Upper lobe of left lung (tissue), 6 donors: Measurements from ENCODE around the gene GLB1L3. TPM values are rescaled to one million over a fixed set of nuclear protein-coding genes. Genes with fewer than 3 reads are reported as not detected.
A peak's percentile ranks its signal among the peaks of the same experiment; 100 is the strongest.

ENCODE experiments used
- ATAC-seq, 2 donors: fragments of 200-7000 bp; cut with Tn5 transposase; one replicate each; pipeline ENCODE4 v1.9.1; 2022; ENCODE audit warnings: mild to moderate bottlenecking in 2 of 2, moderate library complexity in 2 of 2; ENCODE audit not compliant: low FRiP score in 2 of 2
- DNase-seq, 2 donors: peaks; one replicate each; pipeline ENCODE4 v3.0.0-alpha.2; 2019 to 2020
- H3K27ac ChIP-seq, 4 donors: fragments of 200-600 bp; sonication (generic); one replicate each; pipeline ENCODE4 v1.5.1; 2016 to 2019
- H3K27me3 ChIP-seq, 4 donors: fragments of 200-600 bp; sonication (generic); one replicate each; pipeline ENCODE4 v1.5.1; 2017 to 2019
- H3K36me3 ChIP-seq, 4 donors: fragments of 200-600 bp; sonication (generic); one replicate each; pipeline ENCODE4 v1.5.1; 2016 to 2019
- H3K4me1 ChIP-seq, 4 donors: fragments of 200-600 bp; sonication (generic); one replicate each; pipeline ENCODE4 v1.5.1; 2018 to 2019
- H3K4me3 ChIP-seq, 4 donors: fragments of 200-600 bp; sonication (generic); one replicate each; pipeline ENCODE4 v1.5.1; 2017 to 2019; ENCODE audit warnings: mild to moderate bottlenecking in 2 of 4, moderate library complexity in 1 of 4
- H3K9me3 ChIP-seq, 4 donors: fragments of 200-600 bp; sonication (generic); one replicate each; pipeline ENCODE4 v1.5.1; 2018 to 2019
- CTCF ChIP-seq, 6 experiments: fragments of 450-650 bp in 4 of 6; fragments of 200-600 bp in 2 of 6; sonication (generic) in 2 of 6; IDR thresholded peaks; one replicate each; pipeline ENCODE4 v1.5.1; 2016 to 2019; ENCODE audit warnings: antibody characterized with exemption in 6 of 6
- EP300 ChIP-seq, 4 donors: sonication (generic); formaldehyde crosslinking; IDR thresholded peaks; one replicate each; pipeline ENCODE4 v1.5.1; 2017; ENCODE audit warnings: antibody characterized with exemption in 4 of 4, control low read depth in 2 of 4
- POLR2A ChIP-seq, 4 donors: fragments of 450-650 bp; IDR thresholded peaks; one replicate each; pipeline ENCODE4 v1.5.1; 2016 to 2017; ENCODE audit warnings: antibody characterized with exemption in 4 of 4, mild to moderate bottlenecking in 2 of 4
- POLR2AphosphoS5 ChIP-seq, 2 donors: sonication (generic); formaldehyde crosslinking; IDR thresholded peaks; one replicate each; pipeline ENCODE4 v1.5.1; 2017; ENCODE audit warnings: antibody characterized with exemption in 2 of 2
- WGBS, 2 donors: methylation state at CpG; one replicate each; pipeline ENCODE4 v1.1.5; 2017 to 2018; 5-methylcytosine and 5-hydroxymethylcytosine counted together
- total RNA-seq, 6 donors: library from RNA; depleted of rRNA in 4 of 6; stranded (reverse); fragments of >200 nt in 4 of 6; gene quantifications; one replicate each; pipeline versions ENCODE4 v1.1.0 to v1.2.1, GENCODE V29; 2016 to 2021
- donor health status: DM: no; HTN: no; CAD: no; lungs with moderate emphysema.
- donor health status: DM: no; HTN: yes; CAD: no; lungs with severe emphysema.

Gene GLB1L3
- total RNA-seq, 6 donors from 2014 or later = 0.17 to 1.3 (median 1.0) TPM; not detected in 2

GRCh38 chr11:134361661-134362060 lies 85.5 kb downstream of the GLB1L3 start:
- H3K4me1 ChIP-seq = peaks cover 0 to 3% (median 0%) of the 10 kb centered on the region in 4 donors
- H3K27me3 ChIP-seq = no peaks in the 10 kb centered on the region
- no peak overlapping the region for H3K27ac ChIP-seq
- ATAC-seq (no peak), DNase-seq (peak in 1 of 2 donors; percentile 66)
- H3K4me3 ChIP-seq = no peak overlapping the region
- WGBS, 2 donors = 68 to 75% methylated on average over 24 to 26 of the region's 26 CpGs
- H3K9me3 ChIP-seq = no peaks in the 10 kb centered on the region
- H3K36me3 ChIP-seq = no peaks in the 10 kb centered on the region
- TF ChIP-seq EP300 (IDR thresholded peaks at IDR 0.05) (no peak), POLR2A (IDR thresholded peaks at IDR 0.05) (no peak), CTCF (IDR thresholded peaks at IDR 0.05) (no peak), POLR2AphosphoS5 (IDR thresholded peaks at IDR 0.05) (no peak)

- H3K36me3 ChIP-seq = no peaks in the 10 kb centered on the region
- no peak overlapping the region for H3K4me3 ChIP-seq
- TF ChIP-seq EP300 (IDR thresholded peaks at IDR 0.05) (no peak), CTCF (IDR thresholded peaks at IDR 0.05) (no peak)
- ATAC-seq = no peak
- H3K4me1 ChIP-seq = peaks cover 0 to 3% (median 0%) of the 10 kb centered on the region in 4 donors
- H3K9me3 ChIP-seq = no peaks in the 10 kb centered on the region
- 84 to 88% methylated on average over 28 to 32 of the region's 32 CpGs for WGBS, 2 donors
- DNase-seq = peak in 1 of 2 donors; percentile 75
- H3K27me3 ChIP-seq = no peaks in the 10 kb centered on the region
- no peak overlapping the region for H3K27ac ChIP-seq
These were observed 86.2 kb downstream of the GLB1L3 start for GRCh38 chr11:134362192-134362901.

- no peaks in the 10 kb centered on the region for H3K36me3 ChIP-seq
- no peaks in the 10 kb centered on the region for H3K9me3 ChIP-seq
- no peak for DNase-seq
- H3K4me1 ChIP-seq = peaks cover 0 to 3% (median 0%) of the 10 kb centered on the region in 4 donors
- TF ChIP-seq EP300 (IDR thresholded peaks at IDR 0.05) (no peak), POLR2AphosphoS5 (IDR thresholded peaks at IDR 0.05) (no peak), CTCF (IDR thresholded peaks at IDR 0.05) (no peak), POLR2A (IDR thresholded peaks at IDR 0.05) (no peak)
- H3K27ac ChIP-seq = no peak overlapping the region
- H3K27me3 ChIP-seq = no peaks in the 10 kb centered on the region
- ATAC-seq = no peak
- H3K4me3 ChIP-seq = no peak overlapping the region
- WGBS, 2 donors = 91 to 93% methylated on average over 4 to 9 of the region's 9 CpGs
These were observed 87.0 kb downstream of the GLB1L3 start for GRCh38 chr11:134363161-134363560.

DNA sequence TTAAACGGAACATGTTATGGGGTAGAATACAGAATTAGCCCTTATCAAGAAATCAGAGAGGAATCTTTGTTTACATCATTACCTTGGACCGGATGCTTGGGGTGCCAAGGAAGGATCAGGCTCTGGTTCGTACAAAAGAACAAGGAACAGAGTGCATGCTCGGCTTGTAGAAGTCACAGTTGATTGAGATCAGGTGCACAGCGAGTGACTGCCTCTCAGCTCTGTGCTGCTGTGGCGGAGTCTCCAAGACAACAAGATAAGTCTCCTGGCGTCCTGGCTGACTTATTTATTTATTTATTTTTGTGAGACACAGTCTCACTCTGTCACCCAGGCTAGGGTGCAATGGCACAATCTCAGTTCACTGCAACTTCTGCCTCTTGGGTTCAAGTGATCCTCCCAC lies 87.4 kb downstream of the GLB1L3 start:
- ATAC-seq (no peak), DNase-seq (no peak)
- H3K27me3 ChIP-seq = no peaks in the 10 kb centered on the region
- no peaks in the 10 kb centered on the region for H3K9me3 ChIP-seq
- H3K4me3 ChIP-seq = no peak overlapping the region
- H3K36me3 ChIP-seq = no peaks in the 10 kb centered on the region
- WGBS, 2 donors = 60 to 71% methylated on average over 7 of the region's 7 CpGs
- TF ChIP-seq EP300 (IDR thresholded peaks at IDR 0.05) = no peak
- TF ChIP-seq CTCF (IDR thresholded peaks at IDR 0.05) = no peak
- TF ChIP-seq POLR2A (IDR thresholded peaks at IDR 0.05) = no peak
- no peak for TF ChIP-seq POLR2AphosphoS5 (IDR thresholded peaks at IDR 0.05)
- H3K27ac ChIP-seq = no peak overlapping the region
- peaks cover 0 to 3% (median 0%) of the 10 kb centered on the region in 4 donors for H3K4me1 ChIP-seq

DNA sequence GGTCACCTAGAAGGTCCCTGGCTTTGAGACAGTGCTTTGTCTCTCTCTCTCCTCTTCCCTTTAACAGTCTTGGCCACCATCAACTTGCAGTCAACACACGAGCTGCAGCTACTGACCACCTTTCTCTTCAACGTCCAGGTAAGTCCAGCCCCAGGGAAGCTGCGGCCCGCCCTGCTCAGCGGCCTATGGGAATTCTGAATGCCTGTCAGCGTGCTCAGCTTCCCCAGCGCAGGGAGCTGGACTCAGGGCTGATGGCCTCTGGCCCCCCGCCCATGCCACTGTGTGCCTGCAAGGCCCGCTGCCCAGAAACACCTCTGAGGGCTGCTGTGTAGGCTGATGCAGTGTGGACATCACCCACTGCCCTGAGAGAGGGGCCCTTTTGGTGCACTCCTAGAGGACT lies 88.1 kb downstream of the GLB1L3 start:
- Histone ChIP-seq H3K9me3 (no peaks in the 10 kb centered on the region), H3K36me3 (no peaks in the 10 kb centered on the region), H3K4me1 (peaks cover 0 to 3% (median 0%) of the 10 kb centered on the region in 4 donors), H3K4me3 (no peak overlapping the region), H3K27ac (no peak overlapping the region), H3K27me3 (no peaks in the 10 kb centered on the region)
- DNase-seq = peak in 1 of 2 donors; percentile 58
- ATAC-seq = no peak
- WGBS, 2 donors = 84 to 94% methylated on average over 5 to 9 of the region's 9 CpGs
- TF ChIP-seq POLR2A (IDR thresholded peaks at IDR 0.05) = no peak
- no peak for TF ChIP-seq EP300 (IDR thresholded peaks at IDR 0.05)
- TF ChIP-seq POLR2AphosphoS5 (IDR thresholded peaks at IDR 0.05) = no peak
- no peak for TF ChIP-seq CTCF (IDR thresholded peaks at IDR 0.05)
